ENCODE measurements around the gene TASOR2.

Gene TASOR2

DNA sequence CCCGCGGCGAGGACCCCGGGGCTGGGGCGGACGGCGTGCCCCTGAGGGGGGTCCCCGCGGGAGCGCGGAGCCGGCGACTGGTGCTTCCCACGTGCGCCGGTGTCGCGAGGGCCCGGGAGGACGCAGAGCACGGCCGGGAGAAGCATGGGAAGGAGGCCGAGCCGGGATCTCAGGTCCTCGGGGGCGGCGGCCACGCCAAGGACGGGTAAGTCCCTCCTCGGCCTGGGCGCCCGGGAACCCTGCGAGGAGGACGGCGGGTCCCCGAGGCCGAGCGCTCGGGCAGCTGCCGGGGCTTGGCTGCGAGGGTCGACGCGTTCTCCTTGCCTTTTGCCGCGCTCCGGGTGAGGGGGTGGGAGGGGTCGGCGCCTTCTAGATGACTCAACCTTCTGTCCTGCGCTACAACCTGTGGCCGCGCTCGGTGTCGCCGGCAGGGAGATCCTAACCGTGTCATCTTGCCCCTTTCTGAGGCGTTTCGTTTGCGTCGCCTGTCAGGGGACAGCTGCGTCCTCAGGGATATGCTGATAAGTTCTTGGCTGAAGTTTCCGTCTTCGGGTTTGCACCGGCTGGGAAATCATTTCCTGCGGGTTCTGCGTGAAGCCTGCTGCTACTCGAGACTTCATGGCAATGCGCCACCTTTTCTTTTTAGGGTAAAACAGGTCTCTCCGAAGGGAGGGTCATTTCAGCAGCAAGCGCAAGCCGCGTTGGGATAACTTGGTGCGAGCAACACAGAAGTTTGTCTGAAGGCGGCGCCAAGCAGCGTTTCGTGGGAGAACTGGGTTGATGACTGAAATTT is 529 bp downstream of the TASOR2 start:
- peak; percentile 72 for DNase-seq

- no peak for DNase-seq
Measured at GRCh38 chr10:5685764-5686240, 1.2 kb downstream of the TASOR2 start.

- no peak for DNase-seq
Measured at GRCh38 chr10:5688587-5688986, 3.9 kb downstream of the TASOR2 start.

DNA sequence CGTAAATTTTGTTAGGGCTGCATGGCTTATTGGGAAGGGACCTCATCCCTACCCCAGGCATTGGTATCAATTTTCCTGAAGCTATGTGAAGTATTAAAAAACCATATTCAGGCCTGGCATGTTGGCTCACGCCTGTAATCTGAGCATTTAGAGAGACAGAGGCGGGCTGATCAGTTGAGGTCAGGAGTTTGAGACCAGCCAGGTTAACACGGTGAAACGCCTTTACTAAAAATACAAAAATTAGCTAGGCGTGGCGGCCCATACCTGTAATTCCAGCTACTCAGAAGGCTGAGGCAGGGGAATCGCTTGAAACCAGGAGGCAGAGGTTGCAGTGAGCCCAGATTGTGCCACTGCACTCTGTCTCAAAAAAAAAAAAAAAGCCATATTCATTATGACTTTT is 7.1 kb downstream of the TASOR2 start:
- no peak for DNase-seq

- peak; percentile 43 for DNase-seq
Measured at GRCh38 chr10:5692461-5693358, 8.1 kb downstream of the TASOR2 start.

- DNase-seq, result no peak
Measured at GRCh38 chr10:5694573-5694972, 9.9 kb downstream of the TASOR2 start.

GRCh38 chr10:5697342-5697741 is 12.7 kb downstream of the TASOR2 start:
- no peak for DNase-seq

DNA sequence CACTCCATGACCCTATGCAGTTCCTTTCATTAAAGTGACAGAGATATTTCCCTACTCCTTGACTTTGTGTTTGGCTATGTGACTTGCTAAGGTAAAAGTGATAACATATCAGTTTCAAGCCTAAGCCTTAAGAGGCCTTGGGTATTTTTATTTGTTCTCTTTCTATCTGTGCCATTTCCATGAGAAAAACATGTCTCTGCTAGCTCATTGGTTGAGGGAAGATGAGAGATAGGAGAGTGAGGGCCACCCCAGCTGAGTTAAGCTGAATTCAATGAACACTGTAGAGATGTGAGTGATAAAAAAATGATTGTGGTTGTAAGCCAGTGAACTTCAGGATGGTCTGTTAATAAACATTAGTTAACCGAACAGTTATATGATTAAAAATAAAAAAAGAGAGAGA is 13.4 kb downstream of the TASOR2 start:
- DNase-seq, result no peak

GRCh38 chr10:5708356-5708755 is 23.7 kb downstream of the TASOR2 start:
- DNase-seq, result no peak

DNA sequence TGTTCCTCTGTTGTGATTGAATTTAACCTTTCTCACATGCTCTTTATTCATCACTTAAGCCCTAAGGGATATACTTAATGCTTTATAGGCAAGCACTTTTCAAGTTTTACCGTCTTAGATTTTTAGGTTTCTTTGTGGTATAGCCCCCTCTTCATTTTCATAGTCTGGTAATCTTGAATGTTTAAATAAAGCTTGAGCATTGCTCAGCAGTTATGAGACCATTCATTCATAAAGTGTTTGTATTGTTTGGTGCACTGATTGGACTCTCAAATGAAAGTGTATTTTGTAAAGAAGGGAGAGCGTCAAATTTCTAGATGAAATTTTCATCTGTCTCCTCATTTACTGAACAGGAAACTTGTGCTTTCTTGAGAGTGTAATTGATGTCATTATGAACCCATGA is 25.2 kb downstream of the TASOR2 start:
- no peak for DNase-seq

- no peak for DNase-seq
Measured at GRCh38 chr10:5710859-5711258, 26.2 kb downstream of the TASOR2 start.

GRCh38 chr10:5711642-5712041 is 27.0 kb downstream of the TASOR2 start:
- no peak for DNase-seq

- DNase-seq, result no peak
Measured at GRCh38 chr10:5719546-5719945, 34.9 kb downstream of the TASOR2 start.

DNA sequence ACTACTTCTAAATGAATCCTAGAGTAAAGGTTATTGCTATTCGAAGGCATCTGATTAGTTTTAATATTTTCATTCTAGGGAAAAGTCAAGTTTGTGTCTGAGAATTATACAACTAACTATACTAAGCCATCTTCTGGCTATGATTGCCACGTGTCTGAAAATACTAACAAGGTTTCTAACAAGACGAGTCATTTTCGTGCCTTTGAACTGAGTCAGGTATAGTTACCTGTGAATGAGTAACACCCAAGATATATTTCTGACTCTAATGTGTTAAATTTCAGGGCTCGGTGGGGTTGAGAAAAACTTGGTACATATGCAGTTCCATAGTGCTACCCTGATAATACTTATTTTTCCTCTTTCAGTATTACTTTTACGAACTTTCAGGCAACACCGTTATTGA is 35.5 kb downstream of the TASOR2 start:
- no peak for DNase-seq

GRCh38 chr10:5723692-5724091 is 39.1 kb downstream of the TASOR2 start:
- DNase-seq, result no peak

DNA sequence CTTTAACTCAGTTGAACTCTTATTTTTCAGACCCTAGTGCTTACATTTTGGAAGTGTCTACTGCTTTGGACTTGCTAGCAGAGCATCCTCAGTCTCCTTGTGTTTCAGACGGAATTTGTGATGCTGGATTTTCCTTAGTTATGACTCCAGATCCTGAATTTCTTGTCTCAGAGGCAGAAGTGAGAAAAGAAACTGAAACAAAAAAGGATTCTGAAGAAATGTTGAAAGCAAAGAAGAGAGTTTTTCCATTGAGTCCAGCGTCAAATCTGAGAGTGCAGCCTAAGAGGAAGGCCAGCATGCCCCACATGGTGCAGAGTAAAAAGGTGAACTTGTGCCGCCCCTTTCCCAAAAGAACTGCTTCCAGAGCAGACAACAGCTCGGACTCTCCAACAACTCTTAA is 46.1 kb downstream of the TASOR2 start:
- DNase-seq, result no peak

- DNase-seq, result no peak
Measured at GRCh38 chr10:5731559-5731958, 46.9 kb downstream of the TASOR2 start.

- DNase-seq, result no peak
Measured at GRCh38 chr10:5732141-5732540, 47.5 kb downstream of the TASOR2 start.

All from stimulated activated naive CD4-positive, alpha-beta T cell treated with Interleukin-2 at 50 U/mL for 16 hours (primary cell).